OCI-LY3 (cell line): Measurements from ENCODE around the gene TRMT112.

Experiments used
- H2AFZ ChIP-seq: fragments of 200-600, 300-600 bp; shearing (Covaris generic); 2 replicates; pipeline ENCODE4 v1.6.0; 2014; ENCODE audit warnings: antibody characterized with exemption, low read depth, low read length
- H3K27ac ChIP-seq: fragments of 200-600, 300-600 bp; sonication (generic); 2 replicates; pipeline ENCODE4 v1.5.1; 2014; ENCODE audit warnings: mild to moderate bottlenecking, low read length, moderate library complexity, mixed read lengths
- H3K27me3 ChIP-seq: fragments of 200-600, 300-600 bp; sonication (generic); 2 replicates; pipeline ENCODE4 v1.6.1; 2014; ENCODE audit warnings: low read depth, low read length, mixed read lengths
- H3K36me3 ChIP-seq: fragments of 200-600, 300-600 bp; sonication (generic); replicated peaks from 2 replicates; pipeline ENCODE3; 2014; ENCODE audit warnings: low read depth, low read length, mixed read lengths
- H3K4me1 ChIP-seq: fragments of 300-600, 200-600 bp; sonication (generic); 2 replicates; pipeline ENCODE4 v1.6.1; 2014; ENCODE audit warnings: low read length, mixed read lengths
- H3K4me2 ChIP-seq: fragments of 200-600, 300-600 bp; sonication (generic); 2 replicates; pipeline ENCODE4 v1.6.1; 2014; ENCODE audit warnings: low read length, mixed read lengths
- H3K4me3 ChIP-seq: fragments of 300-600, 200-600 bp; sonication (generic); 2 replicates; pipeline ENCODE4 v1.5.1; 2014; ENCODE audit warnings: antibody characterized with exemption, mild to moderate bottlenecking, low read length, moderate library complexity
- H3K79me2 ChIP-seq: fragments of 300-600, 200-600 bp; shearing (Covaris generic); 2 replicates; pipeline ENCODE4 v1.6.1; 2014; ENCODE audit warnings: mild to moderate bottlenecking, low read length, mixed read lengths
- H3K9ac ChIP-seq: fragments of 300-600, 200-600 bp; shearing (Covaris generic); 2 replicates; pipeline ENCODE4 v1.6.0; 2014; ENCODE audit warnings: mild to moderate bottlenecking, low read length, moderate library complexity
- H3K9me3 ChIP-seq: fragments of 200-600, 300-600 bp; shearing (Covaris generic); 2 replicates; pipeline ENCODE4 v1.6.1; 2014; ENCODE audit warnings: low read length, mixed read lengths; ENCODE audit not compliant: insufficient read depth
- H4K20me1 ChIP-seq: fragments of 200-600, 300-600 bp; sonication (generic); 2 replicates; pipeline ENCODE4 v1.6.1; 2016; ENCODE audit warnings: low read length, mixed read lengths; ENCODE audit not compliant: insufficient read depth
- CTCF ChIP-seq: fragments of 200-600, 300-600 bp; sonication (generic); IDR thresholded peaks from 2 replicates; pipeline ENCODE4 v1.5.1; 2014; ENCODE audit warnings: antibody characterized with exemption, low read length, low read depth
- EZH2phosphoT487 ChIP-seq: fragments of 200-600 bp; shearing (Covaris generic); IDR thresholded peaks from 2 replicates; pipeline ENCODE4 v1.6.1; 2018; ENCODE audit warnings: antibody characterized with exemption, mixed run types, low read depth

Gene TRMT112

GRCh38 chr11:64341851-64342791 lies 24.8 kb upstream of the TRMT112 start:
- no peaks in the 10 kb centered on the region for H3K9me3 ChIP-seq
- peaks cover 17% of the 10 kb centered on the region for H4K20me1 ChIP-seq
- H3K4me2 ChIP-seq = peak overlapping the region; percentile 20
- H3K9ac ChIP-seq = no peak overlapping the region
- peaks cover 59% of the 10 kb centered on the region for H3K36me3 ChIP-seq
- H3K79me2 ChIP-seq = peaks cover 22% of the 10 kb centered on the region
- peaks cover 37% of the 10 kb centered on the region for H3K4me1 ChIP-seq
- no peak overlapping the region for H2AFZ ChIP-seq
- TF ChIP-seq EZH2phosphoT487 = no peak
- no peak for TF ChIP-seq CTCF
- peak overlapping the region; percentile 38; the same call in 1 of the 2 replicates for H3K4me3 ChIP-seq
- no peak overlapping the region for H3K27ac ChIP-seq
- no peaks in the 10 kb centered on the region for H3K27me3 ChIP-seq

GRCh38 chr11:64341429-64341828 lies 24.1 kb upstream of the TRMT112 start:
- Histone ChIP-seq H3K4me1 (peaks cover 37% of the 10 kb centered on the region), H3K4me3 (peak overlapping the region; percentile 83; the same call in 1 of the 2 replicates), H3K9ac (no peak overlapping the region), H3K36me3 (peaks cover 56% of the 10 kb centered on the region), H3K4me2 (peak overlapping the region; percentile 97), H3K79me2 (peaks cover 22% of the 10 kb centered on the region), H3K9me3 (no peaks in the 10 kb centered on the region), H4K20me1 (peaks cover 16% of the 10 kb centered on the region), H3K27ac (no peak overlapping the region), H2AFZ (no peak overlapping the region), H3K27me3 (no peaks in the 10 kb centered on the region)
- TF ChIP-seq EZH2phosphoT487 (no peak), CTCF (no peak)

GRCh38 chr11:64340671-64341335 lies 23.4 kb upstream of the TRMT112 start:
- peak overlapping the region; percentile 97 for H3K9ac ChIP-seq
- H3K4me3 ChIP-seq = peak overlapping the region; percentile 83
- no peaks in the 10 kb centered on the region for H3K27me3 ChIP-seq
- H3K9me3 ChIP-seq = no peaks in the 10 kb centered on the region
- H3K4me2 ChIP-seq = peak overlapping the region; percentile 97
- no peak for TF ChIP-seq EZH2phosphoT487
- H3K27ac ChIP-seq = peak overlapping the region; percentile 85
- H4K20me1 ChIP-seq = peaks cover 16% of the 10 kb centered on the region
- H2AFZ ChIP-seq = no peak overlapping the region
- H3K36me3 ChIP-seq = peaks cover 55% of the 10 kb centered on the region
- H3K4me1 ChIP-seq = peaks cover 42% of the 10 kb centered on the region
- peaks cover 22% of the 10 kb centered on the region for H3K79me2 ChIP-seq

- TF ChIP-seq EZH2phosphoT487 (no peak), CTCF (no peak)
- Histone ChIP-seq H2AFZ (no peak within 1 kb of the TSS), H3K4me2 (peak within 1 kb of the TSS; percentile 97), H3K4me1 (peaks cover 50% of the 10 kb centered on the region), H3K9me3 (no peaks in the 10 kb centered on the region), H3K9ac (peak within 1 kb of the TSS; percentile 97), H3K36me3 (peaks cover 49% of the 10 kb centered on the region), H3K27me3 (no peaks in the 10 kb centered on the region), H4K20me1 (peaks cover 16% of the 10 kb centered on the region), H3K4me3 (peak within 1 kb of the TSS; percentile 83), H3K79me2 (peaks cover 22% of the 10 kb centered on the region), H3K27ac (peak within 1 kb of the TSS; percentile 85)
Observed at GRCh38 chr11:64339754-64340408, 22.5 kb upstream of the TRMT112 start, which contains the start of gene CCDC88B. Gene CCDC88B (plus strand): TSS chr11:64340204. CDS start chr11:64340267, 63 bp downstream.
